HUES64 (cell line): ENCODE data around the gene MDGA2.

Experiments used
- H3K27ac ChIP-seq: 2 replicates; pipeline ENCODE4 v1.7.0; 2013; ENCODE audit warnings: low read depth, low read length, inconsistent platforms
- H3K27me3 ChIP-seq: 2 replicates; pipeline ENCODE4 v1.6.1; 2013; ENCODE audit warnings: mild to moderate bottlenecking, low read length; ENCODE audit not compliant: insufficient read depth
- H3K36me3 ChIP-seq: 2 replicates; pipeline ENCODE4 v1.6.1; 2013; ENCODE audit warnings: mild to moderate bottlenecking, low read length; ENCODE audit not compliant: insufficient read depth
- H3K4me1 ChIP-seq: 2 replicates; pipeline ENCODE4 v1.6.1; 2013; ENCODE audit warnings: mild to moderate bottlenecking, low read length, moderate library complexity; ENCODE audit not compliant: insufficient read depth
- H3K4me3 ChIP-seq: 2 replicates; pipeline ENCODE4 v1.5.1; 2013; ENCODE audit warnings: mild to moderate bottlenecking, low read length, moderate library complexity
- H3K9ac ChIP-seq: 2 replicates; pipeline ENCODE4 v1.6.1; 2013; ENCODE audit warnings: mild to moderate bottlenecking, low read depth, low read length
- H3K9me3 ChIP-seq: 2 replicates; pipeline ENCODE4 v1.6.1; 2013; ENCODE audit warnings: low read depth, low read length; ENCODE audit not compliant: insufficient read depth
- WGBS: fragments of 150-250, 120-280 bp; methylation state at CpG from one replicate; pipeline ENCODE4 v1.1.7; 2013; ENCODE audit warnings: missing lambda C conversion rate; 5-methylcytosine and 5-hydroxymethylcytosine counted together

MDGA2 gene

GRCh38 chr14:47022721-47023120 lies 652.7 kb downstream of the MDGA2 start:
- H3K4me1 ChIP-seq: no peaks in the 10 kb centered on the region
- no peaks in the 10 kb centered on the region for H3K9me3 ChIP-seq
- H3K27ac ChIP-seq: no peak overlapping the region
- H3K4me3 ChIP-seq: no peak overlapping the region
- H3K9ac ChIP-seq: no peak overlapping the region
- no peaks in the 10 kb centered on the region for H3K36me3 ChIP-seq
- no peaks in the 10 kb centered on the region for H3K27me3 ChIP-seq
- 98% methylated on average over 2 of the region's 2 CpGs for WGBS

DNA sequence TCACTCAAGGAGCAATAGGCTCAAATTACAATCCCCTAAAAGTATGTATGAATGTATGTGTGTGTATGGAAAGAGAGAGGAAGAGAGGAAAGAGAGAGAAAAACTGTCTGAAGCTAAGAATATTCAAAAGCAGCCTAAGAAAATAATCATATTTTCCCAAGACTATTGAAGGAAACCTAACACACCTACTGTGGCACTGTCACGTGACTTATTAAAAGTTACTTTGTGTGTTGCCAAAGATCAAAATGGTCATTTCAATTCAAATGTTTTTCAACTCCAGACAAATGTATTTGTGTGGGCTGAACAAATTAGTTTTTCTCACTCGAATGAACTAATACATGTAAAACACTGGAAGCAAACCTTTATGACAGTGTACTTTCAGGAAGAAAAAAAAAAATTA lies 654.9 kb downstream of the MDGA2 start:
- no peak overlapping the region for H3K27ac ChIP-seq
- H3K4me3 ChIP-seq: no peak overlapping the region
- H3K9ac ChIP-seq: no peak overlapping the region
- no peaks in the 10 kb centered on the region for H3K9me3 ChIP-seq
- no peaks in the 10 kb centered on the region for H3K27me3 ChIP-seq
- no peaks in the 10 kb centered on the region for H3K36me3 ChIP-seq
- no peaks in the 10 kb centered on the region for H3K4me1 ChIP-seq
- WGBS: 100% methylated on average over 1 of the region's 2 CpGs

GRCh38 chr14:47012533-47013280 lies 662.7 kb downstream of the MDGA2 start:
- H3K36me3 ChIP-seq: no peaks in the 10 kb centered on the region
- no peak overlapping the region for H3K9ac ChIP-seq
- no peaks in the 10 kb centered on the region for H3K4me1 ChIP-seq
- no peaks in the 10 kb centered on the region for H3K27me3 ChIP-seq
- H3K4me3 ChIP-seq: no peak overlapping the region
- H3K9me3 ChIP-seq: no peaks in the 10 kb centered on the region
- 81% methylated on average over 5 of the region's 6 CpGs for WGBS
- H3K27ac ChIP-seq: no peak overlapping the region

- H3K27me3 ChIP-seq: no peaks in the 10 kb centered on the region
- 64% methylated on average over 3 of the region's 3 CpGs for WGBS
- no peak overlapping the region for H3K4me3 ChIP-seq
Observed at GRCh38 chr14:47009615-47010014, 665.8 kb downstream of the MDGA2 start.

GRCh38 chr14:47008732-47009131 lies 666.7 kb downstream of the MDGA2 start:
- Histone ChIP-seq H3K27me3 (no peaks in the 10 kb centered on the region), H3K4me3 (no peak overlapping the region), H3K9ac (no peak overlapping the region), H3K4me1 (no peaks in the 10 kb centered on the region), H3K36me3 (no peaks in the 10 kb centered on the region), H3K9me3 (no peaks in the 10 kb centered on the region), H3K27ac (no peak overlapping the region)
- WGBS: no CpG with 5 or more reads among the region's 2 CpGs

More at GRCh38 chr14:47009615-47010014, 665.8 kb downstream of the MDGA2 start:
- Histone ChIP-seq H3K9me3 (no peaks in the 10 kb centered on the region), H3K4me1 (no peaks in the 10 kb centered on the region), H3K9ac (no peak overlapping the region), H3K36me3 (no peaks in the 10 kb centered on the region), H3K27ac (no peak overlapping the region)

DNA sequence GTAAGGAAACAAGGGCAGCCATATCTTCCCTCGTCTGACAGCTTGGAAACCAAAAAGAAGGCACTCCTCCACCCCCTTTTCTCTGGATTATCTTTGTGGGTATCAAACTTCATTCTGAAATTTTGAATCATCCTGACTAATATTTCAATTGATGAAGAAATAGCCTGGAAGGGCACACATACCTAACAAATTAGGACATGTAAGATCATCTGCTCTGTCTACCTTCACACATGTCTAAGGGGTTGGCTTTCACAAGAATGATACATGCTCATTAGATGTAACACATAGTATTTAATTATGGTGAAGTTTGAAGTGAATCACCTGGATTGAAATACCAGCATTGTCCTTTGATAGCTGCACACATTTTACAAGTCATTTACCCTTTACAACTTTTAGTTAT lies 675.7 kb downstream of the MDGA2 start:
- Histone ChIP-seq H3K4me3 (no peak overlapping the region), H3K9ac (no peak overlapping the region), H3K36me3 (no peaks in the 10 kb centered on the region), H3K27me3 (no peaks in the 10 kb centered on the region), H3K27ac (no peak overlapping the region), H3K9me3 (no peaks in the 10 kb centered on the region), H3K4me1 (no peaks in the 10 kb centered on the region)
- no CpG with 5 or more reads among the region's 1 CpG for WGBS

GRCh38 chr14:46989566-46989965 lies 685.8 kb downstream of the MDGA2 start:
- no peaks in the 10 kb centered on the region for H3K27me3 ChIP-seq
- no peaks in the 10 kb centered on the region for H3K4me1 ChIP-seq
- H3K4me3 ChIP-seq: no peak overlapping the region
- no peak overlapping the region for H3K27ac ChIP-seq
- no peaks in the 10 kb centered on the region for H3K9me3 ChIP-seq
- no peaks in the 10 kb centered on the region for H3K36me3 ChIP-seq
- no peak overlapping the region for H3K9ac ChIP-seq

DNA sequence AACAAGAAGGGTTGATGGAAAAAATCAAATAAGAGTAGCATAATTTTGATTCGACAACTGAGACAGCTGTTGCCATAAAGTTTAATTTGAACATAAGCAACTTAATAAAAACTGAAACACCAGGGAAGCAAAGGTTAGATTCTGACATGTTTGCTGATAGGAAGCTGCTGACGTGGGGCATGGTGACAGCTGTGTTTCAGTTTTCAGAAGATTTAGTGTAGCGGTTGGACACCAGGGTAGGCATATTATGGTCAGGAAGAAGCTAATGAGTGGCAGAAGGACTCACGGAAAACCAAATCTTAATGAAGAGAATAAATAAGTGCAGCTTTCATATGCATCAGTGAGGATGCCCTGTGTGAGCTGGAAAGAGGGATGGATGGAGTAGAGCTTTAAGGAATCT lies 687.1 kb downstream of the MDGA2 start:
- 95% methylated on average over 4 of the region's 4 CpGs for WGBS
- Histone ChIP-seq H3K27me3 (no peaks in the 10 kb centered on the region), H3K4me3 (no peak overlapping the region), H3K4me1 (no peaks in the 10 kb centered on the region), H3K27ac (no peak overlapping the region), H3K36me3 (no peaks in the 10 kb centered on the region), H3K9ac (no peak overlapping the region), H3K9me3 (no peaks in the 10 kb centered on the region)

DNA sequence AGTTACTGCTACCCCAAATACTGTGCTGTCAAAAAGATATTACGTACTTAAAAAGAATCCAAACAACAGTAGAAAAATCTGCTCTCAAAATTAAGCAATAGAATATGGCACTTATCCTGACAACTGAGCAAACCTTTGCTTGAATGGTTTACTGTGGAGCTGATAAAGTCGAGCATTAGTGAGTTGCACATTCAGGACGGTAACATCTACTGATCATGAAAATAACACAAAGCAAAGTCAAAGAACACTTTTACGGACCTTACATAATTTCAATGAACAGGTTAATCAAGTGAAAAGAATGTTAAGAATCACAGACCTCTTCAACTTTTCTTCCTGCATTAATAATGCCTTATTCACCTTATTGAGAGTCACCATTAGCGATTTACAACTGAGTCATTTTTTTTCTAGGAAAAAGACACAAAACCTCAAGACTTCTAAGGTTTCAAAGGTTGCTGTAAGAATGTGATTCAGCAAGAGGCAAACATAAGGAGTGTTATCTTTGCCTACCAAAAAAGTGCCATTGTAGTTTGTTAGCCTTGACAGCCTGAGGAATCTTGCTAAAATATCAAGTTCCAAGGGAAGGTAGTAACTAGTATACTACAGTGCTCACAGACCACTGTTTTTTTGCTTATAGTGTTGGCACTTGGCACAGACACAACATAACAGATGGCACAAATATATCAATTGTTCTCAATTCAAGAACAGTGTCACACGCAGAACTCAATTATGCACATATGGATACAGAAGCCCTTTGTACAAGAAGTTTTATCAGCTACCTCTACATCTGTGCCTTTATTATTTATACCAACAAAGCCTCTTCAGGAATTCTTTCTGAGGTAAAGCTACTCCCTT lies 689.6 kb downstream of the MDGA2 start:
- Histone ChIP-seq H3K4me1 (no peaks in the 10 kb centered on the region), H3K27ac (no peak overlapping the region), H3K27me3 (no peaks in the 10 kb centered on the region), H3K9me3 (no peaks in the 10 kb centered on the region), H3K9ac (no peak overlapping the region), H3K4me3 (no peak overlapping the region), H3K36me3 (no peaks in the 10 kb centered on the region)
- 78% methylated on average over 6 of the region's 6 CpGs for WGBS

- 83% methylated on average over 1 of the region's 2 CpGs for WGBS
- H3K36me3 ChIP-seq: no peaks in the 10 kb centered on the region
- H3K27ac ChIP-seq: no peak overlapping the region
Observed at GRCh38 chr14:46973295-46973694, 702.1 kb downstream of the MDGA2 start.

DNA sequence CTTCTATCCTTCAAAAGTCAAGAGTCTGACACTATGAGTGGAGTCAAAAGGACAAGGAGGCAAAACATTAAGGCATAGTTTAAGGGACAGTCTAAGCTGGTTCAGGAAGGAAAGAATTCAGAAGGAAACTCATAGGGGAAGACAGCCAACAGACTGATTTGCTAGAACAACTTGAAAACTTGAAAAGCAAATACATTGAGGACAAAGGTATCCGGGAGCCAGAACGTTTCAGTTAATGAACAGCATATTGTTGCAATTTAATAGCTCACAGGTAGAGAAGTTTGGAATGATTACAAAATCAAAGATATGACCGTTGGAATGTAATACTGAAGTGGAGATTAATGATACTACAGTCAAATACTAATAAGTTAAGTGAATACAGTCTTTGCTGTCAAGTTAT lies 711.0 kb downstream of the MDGA2 start:
- no peak overlapping the region for H3K27ac ChIP-seq
- no peaks in the 10 kb centered on the region for H3K27me3 ChIP-seq
- no peak overlapping the region for H3K9ac ChIP-seq
- H3K36me3 ChIP-seq: no peaks in the 10 kb centered on the region
- WGBS: 90% methylated on average over 3 of the region's 3 CpGs
- no peak overlapping the region for H3K4me3 ChIP-seq
- no peaks in the 10 kb centered on the region for H3K9me3 ChIP-seq
- no peaks in the 10 kb centered on the region for H3K4me1 ChIP-seq

More at GRCh38 chr14:46973295-46973694, 702.1 kb downstream of the MDGA2 start:
- Histone ChIP-seq H3K9me3 (no peaks in the 10 kb centered on the region), H3K4me3 (no peak overlapping the region), H3K9ac (no peak overlapping the region), H3K27me3 (no peaks in the 10 kb centered on the region), H3K4me1 (no peaks in the 10 kb centered on the region)
